Colonic mucosa (tissue), 4 donors: ENCODE measurements around the gene MUC13. TPM values are rescaled to one million over a fixed set of nuclear protein-coding genes. Genes with fewer than 3 reads are reported as not detected.
A peak's percentile ranks its signal among the peaks of the same experiment; 100 is the strongest.

ENCODE experiments used
- DNase-seq: peaks from one replicate; pipeline ENCODE4 v3.0.0-alpha.2; 2020
- H3K27ac ChIP-seq: fragments of 200-600 bp; one replicate; pipeline ENCODE4 v1.8.0; 2021
- H3K27me3 ChIP-seq: fragments of 200-600 bp; one replicate; pipeline ENCODE4 v1.8.0; 2021
- H3K36me3 ChIP-seq: fragments of 200-600 bp; one replicate; pipeline ENCODE4 v1.8.0; 2021
- H3K4me1 ChIP-seq: fragments of 200-600 bp; one replicate; pipeline ENCODE4 v1.8.0; 2021; ENCODE audit warnings: mild to moderate bottlenecking
- H3K4me3 ChIP-seq: fragments of 200-600 bp; one replicate; pipeline ENCODE4 v1.8.0; 2021
- H3K9ac ChIP-seq, 2 donors: one replicate each; pipeline ENCODE4 v1.7.0; 2013; ENCODE audit warnings: control low read depth in 2 of 2, low read depth in 2 of 2, low read length in 2 of 2
- H3K9me3 ChIP-seq: fragments of 200-600 bp; one replicate; pipeline ENCODE4 v1.8.0; 2021
- CTCF ChIP-seq: fragments of 200-600 bp; IDR thresholded peaks from one replicate; pipeline ENCODE4 v1.8.0; 2022; ENCODE audit warnings: antibody characterized with exemption, mild to moderate bottlenecking
- intact Hi-C: fragments of 100-400 bp; cut with DNase I; formaldehyde crosslinking; loops from one replicate; pipeline ENCODE4 v1.14.1; 2022
- total RNA-seq, 2 donors: library from RNA; stranded (reverse); fragmentation: NEBNext Ultra II Directional in 1 of 2; extraction: Animal tissue kit (Norgen Biotek cat#: 25700) in 1 of 2; gene quantifications; one replicate each; pipeline ENCODE4 v1.2.1, GENCODE V29; 2021
- donor health status: healthy.
- donor health status: DM: no; HTN: no; CAD: no.
- donor health status: DM: no; HTN: no; CAD: no.

MUC13 gene
- total RNA-seq, 2 donors from 2014 or later, result 360 to 853 TPM

- no peaks in the 10 kb centered on the region for H3K27me3 ChIP-seq
- no peaks in the 10 kb centered on the region for H3K36me3 ChIP-seq
- TF ChIP-seq CTCF, result no peak
- no peak for DNase-seq
- H3K9ac ChIP-seq, result no peak overlapping the region
- no peaks in the 10 kb centered on the region for H3K4me1 ChIP-seq
- H3K27ac ChIP-seq, result no peak overlapping the region
- intact Hi-C loops, result no loop called here
- no peak overlapping the region for H3K4me3 ChIP-seq
- H3K9me3 ChIP-seq, result no peaks in the 10 kb centered on the region
Measured at GRCh38 chr3:124862006-124862405, 72.5 kb downstream of the MUC13 start.

- H3K4me3 ChIP-seq, result no peak overlapping the region
- intact Hi-C loops, result no loop called here
Measured at GRCh38 chr3:124861041-124861440, 73.5 kb downstream of the MUC13 start.

GRCh38 chr3:124860599-124860998 is 74.0 kb downstream of the MUC13 start:
- H3K27ac ChIP-seq, result peak overlapping the region; percentile 42
- TF ChIP-seq CTCF, result no peak
- H3K9me3 ChIP-seq, result no peaks in the 10 kb centered on the region
- H3K4me1 ChIP-seq, result no peaks in the 10 kb centered on the region
- no peak overlapping the region for H3K9ac ChIP-seq
- no peaks in the 10 kb centered on the region for H3K27me3 ChIP-seq
- DNase-seq, result peak; percentile 44
- no peak overlapping the region for H3K4me3 ChIP-seq
- intact Hi-C loops, result no loop called here
- H3K36me3 ChIP-seq, result no peaks in the 10 kb centered on the region

More at GRCh38 chr3:124861041-124861440, 73.5 kb downstream of the MUC13 start:
- no peaks in the 10 kb centered on the region for H3K9me3 ChIP-seq
- H3K27ac ChIP-seq, result peak overlapping the region; percentile 42
- H3K36me3 ChIP-seq, result no peaks in the 10 kb centered on the region
- no peak for TF ChIP-seq CTCF
- H3K4me1 ChIP-seq, result no peaks in the 10 kb centered on the region
- no peaks in the 10 kb centered on the region for H3K27me3 ChIP-seq
- DNase-seq, result no peak
- no peak overlapping the region for H3K9ac ChIP-seq

- no peaks in the 10 kb centered on the region for H3K36me3 ChIP-seq
- intact Hi-C loops, result no loop called here
- H3K4me1 ChIP-seq, result no peaks in the 10 kb centered on the region
- H3K9ac ChIP-seq, result no peak overlapping the region
- no peaks in the 10 kb centered on the region for H3K27me3 ChIP-seq
- H3K4me3 ChIP-seq, result no peak overlapping the region
- DNase-seq, result no peak
- H3K9me3 ChIP-seq, result no peaks in the 10 kb centered on the region
- H3K27ac ChIP-seq, result no peak overlapping the region
- no peak for TF ChIP-seq CTCF
Measured at GRCh38 chr3:124859025-124859424, 75.5 kb downstream of the MUC13 start.

GRCh38 chr3:124858275-124858674 is 76.3 kb downstream of the MUC13 start:
- Histone ChIP-seq H3K4me1 (no peaks in the 10 kb centered on the region), H3K36me3 (no peaks in the 10 kb centered on the region), H3K9me3 (no peaks in the 10 kb centered on the region), H3K4me3 (no peak overlapping the region), H3K9ac (no peak overlapping the region), H3K27me3 (no peaks in the 10 kb centered on the region), H3K27ac (no peak overlapping the region)
- no peak for TF ChIP-seq CTCF
- no peak for DNase-seq
- intact Hi-C loops, result no loop called here

GRCh38 chr3:124856677-124857076 is 77.9 kb downstream of the MUC13 start:
- Histone ChIP-seq H3K4me3 (no peak overlapping the region), H3K4me1 (no peaks in the 10 kb centered on the region), H3K9me3 (no peaks in the 10 kb centered on the region), H3K27ac (no peak overlapping the region), H3K36me3 (no peaks in the 10 kb centered on the region), H3K9ac (no peak overlapping the region), H3K27me3 (no peaks in the 10 kb centered on the region)
- TF ChIP-seq CTCF, result no peak
- intact Hi-C loops, result no loop called here
- DNase-seq, result no peak
